Hepatocyte (in vitro differentiated cells): Measurements from ENCODE around the gene SSX2B.
"Not testable (repeated sequence)": the region's sequence is repeated elsewhere in the genome, so short reads cannot be mapped to it uniquely, and the experiment has no call there.

ENCODE experiments used
- EZH2 ChIP-seq: fragments of 200-600 bp; sonication (generic); IDR thresholded peaks from 2 replicates; pipeline ENCODE4 v1.6.1; 2016; ENCODE audit warnings: antibody characterized with exemption, mild to moderate bottlenecking, borderline replicate concordance
- TF ChIP-seq, protein P1 (sequence below): fragments of 200-600 bp; sonication (generic); IDR thresholded peaks from 2 replicates; pipeline ENCODE4 v1.5.1; 2016; ENCODE audit warnings: antibody characterized with exemption, mild to moderate bottlenecking; ENCODE audit not compliant: poor library complexity

DNA sequence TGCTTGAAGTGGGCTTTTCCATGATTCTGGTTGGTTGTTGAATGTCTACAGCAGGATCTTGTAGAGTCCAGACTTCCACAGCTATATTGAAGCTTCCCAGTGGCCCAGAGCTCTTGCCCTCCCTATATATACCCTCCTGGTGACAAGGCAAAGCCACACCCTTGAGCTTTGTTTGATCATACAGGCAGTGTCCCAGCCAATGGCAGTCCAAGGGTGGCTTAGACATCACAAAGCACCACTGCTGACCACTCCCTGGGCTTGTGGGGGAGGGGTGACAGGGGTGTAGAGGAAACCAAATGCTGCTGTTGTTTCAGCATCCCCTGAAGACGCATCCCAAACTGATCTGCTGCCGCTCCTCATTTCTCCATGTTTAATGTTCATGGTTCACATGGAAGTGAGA lies 46.3 kb downstream of the SSX2B start, which contains the start of gene SPANXN5:
- not testable (repeated sequence) for TF ChIP-seq EZH2
- TF ChIP-seq, protein P1, sequence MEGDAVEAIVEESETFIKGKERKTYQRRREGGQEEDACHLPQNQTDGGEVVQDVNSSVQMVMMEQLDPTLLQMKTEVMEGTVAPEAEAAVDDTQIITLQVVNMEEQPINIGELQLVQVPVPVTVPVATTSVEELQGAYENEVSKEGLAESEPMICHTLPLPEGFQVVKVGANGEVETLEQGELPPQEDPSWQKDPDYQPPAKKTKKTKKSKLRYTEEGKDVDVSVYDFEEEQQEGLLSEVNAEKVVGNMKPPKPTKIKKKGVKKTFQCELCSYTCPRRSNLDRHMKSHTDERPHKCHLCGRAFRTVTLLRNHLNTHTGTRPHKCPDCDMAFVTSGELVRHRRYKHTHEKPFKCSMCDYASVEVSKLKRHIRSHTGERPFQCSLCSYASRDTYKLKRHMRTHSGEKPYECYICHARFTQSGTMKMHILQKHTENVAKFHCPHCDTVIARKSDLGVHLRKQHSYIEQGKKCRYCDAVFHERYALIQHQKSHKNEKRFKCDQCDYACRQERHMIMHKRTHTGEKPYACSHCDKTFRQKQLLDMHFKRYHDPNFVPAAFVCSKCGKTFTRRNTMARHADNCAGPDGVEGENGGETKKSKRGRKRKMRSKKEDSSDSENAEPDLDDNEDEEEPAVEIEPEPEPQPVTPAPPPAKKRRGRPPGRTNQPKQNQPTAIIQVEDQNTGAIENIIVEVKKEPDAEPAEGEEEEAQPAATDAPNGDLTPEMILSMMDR: not testable (repeated sequence)
